Suppressor macrophage treated with lipopolysaccharide for 1 hour (primary cell): Measurements from ENCODE around the gene MFN2.
"Not testable (repeated sequence)": the region's sequence is repeated elsewhere in the genome, so short reads cannot be mapped to it uniquely, and the experiment has no call there.

Experiments used
- DNase-seq, 3 donors: peaks; one replicate each; pipeline ENCODE4 v3.0.0-alpha.2; 2020 to 2022

The MFN2 gene

GRCh38 chr1:12001249-12001917 lies 21.1 kb downstream of the MFN2 start:
- peak; percentile 56 to 79 (median 59) for DNase-seq

GRCh38 chr1:12001996-12002493 lies 21.8 kb downstream of the MFN2 start:
- no peak for DNase-seq

DNA sequence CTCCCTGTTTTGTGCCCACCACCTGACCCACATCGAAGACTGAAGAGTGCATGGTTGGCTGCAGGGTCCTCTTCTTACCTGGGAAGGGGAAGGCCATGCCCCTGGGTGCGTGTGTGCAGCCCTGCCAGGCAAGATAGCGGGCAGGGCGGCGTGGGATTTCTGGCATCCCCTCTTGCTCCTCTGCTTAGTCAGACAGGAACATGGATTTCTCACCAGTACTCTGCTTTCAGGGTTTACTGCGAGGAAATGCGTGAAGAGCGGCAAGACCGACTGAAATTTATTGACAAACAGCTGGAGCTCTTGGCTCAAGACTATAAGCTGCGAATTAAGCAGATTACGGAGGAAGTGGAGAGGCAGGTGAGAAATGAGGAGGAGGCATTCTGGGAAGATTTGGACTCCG lies 23.5 kb downstream of the MFN2 start:
- DNase-seq: no peak

DNA sequence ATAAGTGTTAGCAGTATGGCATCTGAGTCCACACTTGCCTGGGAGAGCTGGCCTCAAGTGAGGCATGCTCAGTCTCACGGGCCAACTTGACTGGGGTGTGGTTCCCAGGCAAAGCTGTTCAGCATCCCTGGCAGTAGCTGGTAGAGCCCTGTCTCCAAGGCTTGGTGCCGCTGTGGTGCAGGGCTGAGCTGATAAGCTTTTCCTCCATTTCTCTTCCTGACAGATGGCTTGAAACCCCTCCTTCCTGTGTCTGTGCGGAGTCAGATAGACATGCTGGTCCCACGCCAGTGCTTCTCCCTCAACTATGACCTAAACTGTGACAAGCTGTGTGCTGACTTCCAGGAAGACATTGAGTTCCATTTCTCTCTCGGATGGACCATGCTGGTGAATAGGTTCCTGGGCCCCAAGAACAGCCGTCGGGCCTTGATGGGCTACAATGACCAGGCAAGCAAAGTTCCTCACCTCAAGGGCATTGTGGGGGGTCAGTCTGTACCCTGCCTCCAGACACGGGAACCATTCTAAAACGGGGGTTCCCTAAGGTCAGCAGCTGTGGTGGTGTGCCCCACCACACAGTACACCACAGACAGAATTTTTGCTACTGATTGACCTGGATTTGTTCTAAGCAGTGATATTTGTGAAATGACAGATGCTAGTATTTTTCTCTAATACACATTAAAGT lies 25.4 kb downstream of the MFN2 start:
- DNase-seq: no peak

GRCh38 chr1:12006167-12006921 lies 26.1 kb downstream of the MFN2 start:
- peak in 1 of 3 donors; percentile 8 for DNase-seq

- DNase-seq: no peak
Observed at GRCh38 chr1:12007204-12007603, 27.0 kb downstream of the MFN2 start.

DNA sequence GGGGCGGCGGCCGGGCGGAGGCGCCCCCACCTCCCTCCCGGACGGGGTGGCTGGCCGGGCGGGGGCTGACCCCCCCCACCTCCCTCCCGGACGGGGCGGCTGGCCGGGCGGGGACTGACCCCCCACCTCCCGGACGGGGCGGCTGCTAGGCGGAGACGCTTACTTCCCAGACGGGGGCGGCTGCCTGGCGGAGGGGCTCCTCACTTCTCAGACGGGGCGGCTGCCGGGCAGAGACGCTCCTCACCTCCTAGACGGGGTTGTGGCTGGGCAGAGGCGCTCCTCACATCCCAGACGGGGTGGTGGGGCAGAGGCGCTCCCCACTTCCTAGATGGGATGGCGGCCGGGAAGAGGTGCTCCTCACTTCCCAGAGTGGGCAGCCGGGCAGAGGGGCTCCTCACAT lies 28.1 kb downstream of the MFN2 start:
- not testable (repeated sequence) for DNase-seq

GRCh38 chr1:12009318-12009947 lies 29.2 kb downstream of the MFN2 start:
- DNase-seq: no peak

DNA sequence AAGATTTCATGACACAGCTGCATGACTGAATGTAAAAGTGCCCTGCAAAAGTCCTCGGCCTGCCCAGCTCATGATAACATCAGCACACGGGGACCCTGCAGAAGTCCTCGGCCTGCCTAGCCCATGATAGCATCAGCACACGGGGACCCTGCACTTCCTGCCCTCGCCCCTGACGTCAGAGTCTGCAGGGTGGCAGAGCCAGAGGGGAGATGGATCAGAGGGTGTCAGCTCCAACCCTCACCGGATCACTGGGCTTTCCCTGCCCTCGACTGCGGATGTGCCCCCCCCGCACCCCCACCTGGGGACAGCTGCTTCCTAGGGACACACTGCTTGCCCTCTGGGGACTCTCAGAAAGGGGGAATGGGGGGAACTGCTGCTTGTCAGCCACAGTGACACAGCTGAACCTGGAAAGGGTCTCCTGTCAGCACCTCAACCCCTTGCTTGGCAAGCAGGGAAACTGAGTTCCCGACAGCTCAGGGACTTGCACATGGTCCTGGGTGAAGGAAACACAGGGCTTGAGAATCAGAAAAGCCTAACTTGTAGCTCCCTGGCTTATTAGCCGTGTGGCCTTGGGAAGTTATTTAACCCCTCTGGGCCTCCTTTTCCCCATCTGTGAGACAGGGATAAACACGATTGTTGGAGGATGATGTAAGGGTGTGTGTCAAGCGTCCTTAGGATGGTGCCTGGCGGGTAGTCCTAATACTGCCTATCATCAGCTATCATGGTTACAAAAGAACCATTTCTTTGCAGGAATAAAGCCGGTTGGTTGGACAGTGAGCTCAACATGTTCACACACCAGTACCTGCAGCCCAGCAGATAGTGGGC lies 30.7 kb downstream of the MFN2 start:
- DNase-seq: no peak

- no peak for DNase-seq
Observed at GRCh38 chr1:12011998-12012397, 31.8 kb downstream of the MFN2 start.

GRCh38 chr1:12012560-12013316 lies 32.5 kb downstream of the MFN2 start:
- DNase-seq: no peak

- DNase-seq: no peak
Observed at GRCh38 chr1:12014141-12014991, 34.1 kb downstream of the MFN2 start.

GRCh38 chr1:12015001-12015491 lies 34.8 kb downstream of the MFN2 start:
- no peak for DNase-seq

DNA sequence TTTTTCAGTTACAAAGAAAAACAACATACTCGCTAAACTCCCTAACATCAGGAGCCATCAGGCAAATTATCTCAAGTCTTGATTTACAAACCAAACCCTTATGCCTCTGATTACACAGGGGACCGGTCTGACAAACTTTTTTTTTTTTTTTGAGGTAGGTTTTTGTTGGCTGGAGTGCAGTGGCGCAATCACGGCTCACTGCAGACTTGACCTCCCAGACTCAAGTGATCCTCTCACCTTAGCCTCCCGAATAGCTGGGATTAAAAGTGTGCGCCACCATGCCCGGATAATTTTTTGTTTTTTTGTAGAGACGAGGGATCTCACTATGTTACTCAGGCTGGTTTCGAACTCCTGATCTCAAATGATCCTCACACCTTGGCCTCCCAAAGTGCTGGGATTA lies 35.3 kb downstream of the MFN2 start:
- DNase-seq: no peak

DNA sequence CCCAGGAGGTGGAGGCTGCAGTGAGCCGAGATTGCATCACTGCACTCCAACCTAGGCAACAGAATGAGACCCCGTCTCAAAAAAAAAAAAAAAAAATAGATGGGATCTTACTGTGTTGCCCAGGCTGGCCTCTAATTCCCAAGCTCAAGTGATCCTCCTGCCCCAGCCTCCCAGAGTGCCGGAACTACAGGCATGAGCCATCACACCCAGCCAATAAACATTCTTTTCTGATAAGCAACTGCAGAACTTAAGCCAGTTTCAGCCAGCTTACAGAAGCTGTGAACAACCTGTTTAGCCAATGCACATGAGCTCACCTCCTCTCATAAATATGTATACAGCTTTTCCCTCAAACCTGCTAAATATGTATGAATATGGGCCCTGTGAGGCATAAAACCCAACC lies 35.9 kb downstream of the MFN2 start:
- DNase-seq: no peak

DNA sequence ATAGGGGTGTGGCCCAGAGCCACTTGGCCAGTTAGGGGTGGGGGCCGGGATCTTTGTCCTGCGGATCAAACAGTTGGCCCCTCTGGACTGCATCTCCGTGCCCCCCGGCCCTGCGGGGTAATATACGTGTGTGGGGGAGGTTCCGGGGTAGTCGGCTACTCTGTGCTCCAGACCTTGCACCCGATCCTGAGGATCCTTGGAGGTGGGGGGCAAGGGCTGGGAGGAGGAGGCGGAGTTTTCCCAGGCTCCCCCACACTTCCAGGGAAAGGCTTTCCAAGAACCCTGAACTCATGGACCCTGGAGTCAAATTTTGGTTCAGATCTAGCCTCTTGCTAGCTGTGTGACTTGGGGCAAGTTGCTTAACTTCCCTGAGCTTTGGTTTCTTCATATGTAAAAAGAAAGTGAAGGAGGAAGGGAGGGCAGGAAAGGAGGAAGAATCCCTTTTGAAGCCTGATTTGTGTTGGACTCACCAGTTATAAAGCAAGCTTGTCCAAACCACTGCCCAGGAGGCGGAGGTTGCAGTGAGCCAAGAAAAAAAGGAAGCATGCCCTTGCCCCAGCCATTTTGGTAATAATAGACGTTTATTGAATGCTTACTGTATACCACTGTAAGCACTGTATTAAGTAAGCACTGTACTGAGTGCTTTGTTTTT lies 39.7 kb downstream of the MFN2 start:
- peak; percentile 72 to 82 (median 74) for DNase-seq

GRCh38 chr1:12021616-12022015 lies 41.4 kb downstream of the MFN2 start:
- DNase-seq: no peak

DNA sequence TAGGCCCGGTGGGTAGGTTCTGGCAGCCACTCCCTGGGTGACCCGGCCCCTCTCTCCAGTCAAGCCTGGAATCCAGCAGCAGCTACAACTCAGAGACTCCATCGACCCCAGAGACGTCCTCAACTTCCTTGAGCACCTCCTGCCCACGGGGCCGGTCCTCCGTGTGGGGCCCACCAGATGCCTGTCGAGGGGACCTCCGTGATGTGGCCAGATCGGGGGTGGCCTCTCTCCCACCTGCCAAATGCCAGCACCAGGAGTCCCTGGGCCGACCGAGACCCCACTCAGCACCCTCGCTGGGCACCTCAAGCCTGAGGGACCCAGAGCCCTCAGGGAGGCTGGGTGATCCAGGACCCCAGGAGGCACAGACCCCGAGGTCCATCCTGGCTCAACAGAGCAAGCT lies 41.8 kb downstream of the MFN2 start:
- DNase-seq: no peak

GRCh38 chr1:12026586-12026985 lies 46.3 kb downstream of the MFN2 start:
- DNase-seq: no peak

GRCh38 chr1:12028248-12028647 lies 48.0 kb downstream of the MFN2 start:
- DNase-seq: no peak
